ENCODE results near the gene CC2D2A.

GRCh38 chr4:15481961-15482745, 12.5 kb downstream of the CC2D2A start:
- no peak for TF ChIP-seq ZSCAN18 (CRISPR knock-in tag; IDR thresholded peaks at IDR 0.05)
- no peak for TF ChIP-seq CTCF (IDR thresholded peaks at IDR 0.05)
- TF ChIP-seq ATF1 (CRISPR knock-in tag; IDR thresholded peaks at IDR 0.05) = no peak
- TF ChIP-seq SP1 (CRISPR knock-in tag; conservative IDR thresholded peaks at IDR 0.05) = no peak
- TF ChIP-seq NFYB (CRISPR knock-in tag; conservative IDR thresholded peaks at IDR 0.05; ENCODE audit: low read depth) = no peak
- no peak for TF ChIP-seq RORB (CRISPR knock-in tag; IDR thresholded peaks at IDR 0.05)

All from WTC11 (cell line).